Stimulated activated naive B cell treated with anti-CD40 and anti-IgM and Interleukin-4, amounts not matched to agents 10 μg/mL and 1 μg/mL and 100 μg/mL, for 72 hours (primary cell): ENCODE results near the gene MCM5.
"Not testable (repeated sequence)": the region's sequence is repeated elsewhere in the genome, so short reads cannot be mapped to it uniquely, and the experiment has no call there.

ENCODE experiments used
- ATAC-seq, 2 donors: fragments of 150-1000 bp; cut with Tn5 transposase; replicated peaks; 2 replicates each; pipeline ENCODE4 v1.10.0; 2021; ENCODE audit warnings: moderate library complexity in 1 of 2
- DNase-seq: peaks from one replicate; pipeline ENCODE4 v3.0.0; 2021
- H3K27ac Mint-ChIP-seq: one replicate; pipeline ENCODE4 v1.8.0; 2022; ENCODE audit warnings: mild to moderate bottlenecking, mixed read lengths
- H3K27me3 Mint-ChIP-seq, 2 donors: one replicate each; pipeline ENCODE4 v1.8.0; 2022; ENCODE audit warnings: mixed read lengths in 2 of 2
- H3K36me3 Mint-ChIP-seq, 2 donors: one replicate each; pipeline ENCODE4 v1.8.0; 2022; ENCODE audit warnings: mixed read lengths in 2 of 2, mild to moderate bottlenecking in 1 of 2
- H3K4me1 Mint-ChIP-seq, 2 donors: one replicate each; pipeline ENCODE4 v1.8.0; 2022; ENCODE audit warnings: mixed read lengths in 2 of 2, mild to moderate bottlenecking in 1 of 2
- H3K4me3 Mint-ChIP-seq, 2 donors: one replicate each; pipeline ENCODE4 v1.8.0; 2022; ENCODE audit warnings: mild to moderate bottlenecking in 2 of 2, mixed read lengths in 2 of 2, moderate library complexity in 1 of 2
- H3K9me3 Mint-ChIP-seq, 2 donors: one replicate each; pipeline ENCODE4 v1.8.0; 2022; ENCODE audit warnings: mixed read lengths in 2 of 2, mild to moderate bottlenecking in 1 of 2

Gene MCM5

GRCh38 chr22:35464399-35464798, 64.5 kb downstream of the MCM5 start:
- H3K4me3 Mint-ChIP-seq: no peak overlapping the region
- DNase-seq (no peak), ATAC-seq (peak in 1 of 2 donors; percentile 25)
- H3K27ac Mint-ChIP-seq: no peak overlapping the region
- peaks cover 4 to 6% of the 10 kb centered on the region in 2 donors for H3K9me3 Mint-ChIP-seq
- no peaks in the 10 kb centered on the region for H3K27me3 Mint-ChIP-seq
- peaks cover 9 to 13% of the 10 kb centered on the region in 2 donors for H3K4me1 Mint-ChIP-seq
- peaks cover 25 to 36% of the 10 kb centered on the region in 2 donors for H3K36me3 Mint-ChIP-seq

- DNase-seq: no peak
- peaks cover 29 to 38% of the 10 kb centered on the region in 2 donors for H3K36me3 Mint-ChIP-seq
- H3K9me3 Mint-ChIP-seq: peaks cover 4 to 6% of the 10 kb centered on the region in 2 donors
- H3K27me3 Mint-ChIP-seq: no peaks in the 10 kb centered on the region
- no peak for ATAC-seq
- peak overlapping the region; percentile 69 for H3K27ac Mint-ChIP-seq
- no peak overlapping the region for H3K4me3 Mint-ChIP-seq
- H3K4me1 Mint-ChIP-seq: peaks cover 9 to 13% of the 10 kb centered on the region in 2 donors
Observed at GRCh38 chr22:35465109-35465701, 65.3 kb downstream of the MCM5 start.

- Mint-ChIP-seq H3K9me3 (peaks cover 13% of the 10 kb centered on the region in 2 donors), H3K4me1 (peaks cover 9 to 13% of the 10 kb centered on the region in 2 donors), H3K36me3 (peaks cover 45 to 51% of the 10 kb centered on the region in 2 donors), H3K27me3 (no peaks in the 10 kb centered on the region), H3K4me3 (no peak overlapping the region), H3K27ac (no peak overlapping the region)
- no peak for ATAC-seq
- no peak for DNase-seq
Observed at GRCh38 chr22:35467681-35468434, 67.9 kb downstream of the MCM5 start.

GRCh38 chr22:35470903-35471321, 71.0 kb downstream of the MCM5 start:
- H3K4me1 Mint-ChIP-seq: no peaks in the 10 kb centered on the region
- H3K27ac Mint-ChIP-seq: peak overlapping the region; percentile 25
- H3K4me3 Mint-ChIP-seq: no peak overlapping the region
- peaks cover 7 to 10% of the 10 kb centered on the region in 2 donors for H3K9me3 Mint-ChIP-seq
- DNase-seq (no peak), ATAC-seq (no peak)
- H3K36me3 Mint-ChIP-seq: peaks cover 46 to 51% of the 10 kb centered on the region in 2 donors
- peaks cover 8 to 14% of the 10 kb centered on the region in 2 donors for H3K27me3 Mint-ChIP-seq

GRCh38 chr22:35471566-35471965, 71.6 kb downstream of the MCM5 start:
- not testable (repeated sequence) for ATAC-seq, H3K4me3 Mint-ChIP-seq, H3K27ac Mint-ChIP-seq, H3K4me1 Mint-ChIP-seq, DNase-seq
- Mint-ChIP-seq H3K27me3 (peaks cover 11 to 17% of the 10 kb centered on the region in 2 donors), H3K36me3 (peaks cover 46 to 52% of the 10 kb centered on the region in 2 donors), H3K9me3 (peaks cover 7 to 10% of the 10 kb centered on the region in 2 donors)

- Mint-ChIP-seq H3K27ac (no peak overlapping the region), H3K9me3 (peaks cover 7 to 10% of the 10 kb centered on the region in 2 donors), H3K4me1 (no peaks in the 10 kb centered on the region), H3K27me3 (peaks cover 19 to 20% of the 10 kb centered on the region in 2 donors), H3K36me3 (peaks cover 48 to 56% of the 10 kb centered on the region in 2 donors), H3K4me3 (no peak overlapping the region)
- no peak for DNase-seq
- no peak for ATAC-seq
Observed at GRCh38 chr22:35472488-35472887, 72.5 kb downstream of the MCM5 start.

- H3K36me3 Mint-ChIP-seq: peaks cover 46 to 60% of the 10 kb centered on the region in 2 donors
- DNase-seq: no peak
- H3K27ac Mint-ChIP-seq: no peak overlapping the region
- H3K9me3 Mint-ChIP-seq: peaks cover 7 to 10% of the 10 kb centered on the region in 2 donors
- no peak overlapping the region for H3K4me3 Mint-ChIP-seq
- ATAC-seq: no peak
- peaks cover 0 to 3% of the 10 kb centered on the region in 2 donors for H3K4me1 Mint-ChIP-seq
- peaks cover 31 to 35% of the 10 kb centered on the region in 2 donors for H3K27me3 Mint-ChIP-seq
Observed at GRCh38 chr22:35473971-35474370, 74.0 kb downstream of the MCM5 start.
